Measurements from ENCODE around the gene ITPK1. TPM values are rescaled to one million over a fixed set of nuclear protein-coding genes. Genes with fewer than 3 reads are reported as not detected.

ITPK1 gene
- total and polyA plus RNA-seq, 2 experiments from 2014 or later: 33.0 to 42.9 TPM

- no peak overlapping the region for H3K27ac ChIP-seq
- no peaks in the 10 kb centered on the region for H3K9me3 ChIP-seq (ENCODE audit: low read depth)
- TF ChIP-seq CTCF (IDR thresholded peaks at IDR 0.05; ENCODE audit: low read depth, low read length): no peak
- peaks cover 3% of the 10 kb centered on the region for H3K4me1 ChIP-seq (ENCODE audit: low read depth)
- H3K4me3 ChIP-seq: no peak overlapping the region
- no peaks in the 10 kb centered on the region for H3K27me3 ChIP-seq
- no peaks in the 10 kb centered on the region for H3K36me3 ChIP-seq
- no peak for DNase-seq (ENCODE audit: low read depth in 1 of 2, low spot score in 1 of 2)
These were observed 146.3 kb downstream of the ITPK1 start for GRCh38 chr14:92969430-92969829.

GRCh38 chr14:92968291-92969020, 147.3 kb downstream of the ITPK1 start:
- Histone ChIP-seq H3K4me3 (no peak overlapping the region), H3K36me3 (no peaks in the 10 kb centered on the region), H3K27ac (no peak overlapping the region), H3K4me1 (ENCODE audit: low read depth) (peaks cover 13% of the 10 kb centered on the region), H3K9me3 (ENCODE audit: low read depth) (no peaks in the 10 kb centered on the region), H3K27me3 (no peaks in the 10 kb centered on the region)
- no peak for DNase-seq (ENCODE audit: low read depth in 1 of 2, low spot score in 1 of 2)
- no peak for TF ChIP-seq CTCF (IDR thresholded peaks at IDR 0.05; ENCODE audit: low read depth, low read length)

- Histone ChIP-seq H3K9me3 (ENCODE audit: low read depth) (no peaks in the 10 kb centered on the region), H3K4me3 (no peak overlapping the region), H3K36me3 (no peaks in the 10 kb centered on the region), H3K27me3 (no peaks in the 10 kb centered on the region), H3K4me1 (ENCODE audit: low read depth) (peaks cover 15% of the 10 kb centered on the region), H3K27ac (no peak overlapping the region)
- no peak for TF ChIP-seq CTCF (IDR thresholded peaks at IDR 0.05; ENCODE audit: low read depth, low read length)
- peak in 1 of 2 donors; percentile 58 for DNase-seq (ENCODE audit: low read depth in 1 of 2, low spot score in 1 of 2)
These were observed 148.3 kb downstream of the ITPK1 start for GRCh38 chr14:92967346-92967926.

- Histone ChIP-seq H3K4me1 (ENCODE audit: low read depth) (peaks cover 15% of the 10 kb centered on the region), H3K27me3 (no peaks in the 10 kb centered on the region), H3K9me3 (ENCODE audit: low read depth) (no peaks in the 10 kb centered on the region), H3K27ac (no peak overlapping the region), H3K36me3 (no peaks in the 10 kb centered on the region), H3K4me3 (no peak overlapping the region)
- no peak for DNase-seq (ENCODE audit: low read depth in 1 of 2, low spot score in 1 of 2)
- no peak for TF ChIP-seq CTCF (IDR thresholded peaks at IDR 0.05; ENCODE audit: low read depth, low read length)
These were observed 150.4 kb downstream of the ITPK1 start for GRCh38 chr14:92965281-92965680.

GRCh38 chr14:92964124-92965109, 151.3 kb downstream of the ITPK1 start:
- no peak for TF ChIP-seq CTCF (IDR thresholded peaks at IDR 0.05; ENCODE audit: low read depth, low read length)
- H3K27ac ChIP-seq: peak overlapping the region; percentile 58

More at GRCh38 chr14:92964124-92965109, 151.3 kb downstream of the ITPK1 start:
- peak in 1 of 2 donors; percentile 65 for DNase-seq (ENCODE audit: low read depth in 1 of 2, low spot score in 1 of 2)
- H3K9me3 ChIP-seq (ENCODE audit: low read depth): no peaks in the 10 kb centered on the region
- H3K36me3 ChIP-seq: no peaks in the 10 kb centered on the region
- peaks cover 15% of the 10 kb centered on the region for H3K4me1 ChIP-seq (ENCODE audit: low read depth)
- H3K4me3 ChIP-seq: no peak overlapping the region
- H3K27me3 ChIP-seq: no peaks in the 10 kb centered on the region
